ENCODE results near the gene ELFN2. TPM values are rescaled to one million over a fixed set of nuclear protein-coding genes. Genes with fewer than 3 reads are reported as not detected.

The ELFN2 gene
- total RNA-seq, 1 experiment from 2014 or later, result 4.0 TPM

- no peak overlapping the region for H3K4me3 ChIP-seq (ENCODE audit: low read depth, low read length)
- intact Hi-C loops (cut with micrococcal nuclease; ENCODE audit: unreplicated experiment), result no loop called here
- ChIA-PET POLR2A (no interaction called here), CTCF (interaction anchor here (1.0 kb wide), 1 partner anchor 20 kb away, joined by 3 read pairs; no protein-coding TSS in a partner anchor)
- no TSS peak for BruUV-seq (replicated peaks)
- Mint-ChIP-seq H3K4me3 (ENCODE audit: unreplicated experiment) (no peak overlapping the region), H3K36me3 (ENCODE audit: insufficient read depth, unreplicated experiment) (peaks cover 4% of the 10 kb centered on the region), H3K4me1 (ENCODE audit: low read depth, unreplicated experiment) (no peaks in the 10 kb centered on the region), H3K27ac (ENCODE audit: unreplicated experiment) (no peak overlapping the region), H3K9me3 (ENCODE audit: unreplicated experiment) (no peaks in the 10 kb centered on the region), H3K27me3 (ENCODE audit: insufficient read depth, unreplicated experiment) (no peaks in the 10 kb centered on the region)
- H3K36me3 ChIP-seq (ENCODE audit: control insufficient read depth, insufficient read depth, low read length), result no peaks in the 10 kb centered on the region
- no peaks in the 10 kb centered on the region for H3K9me3 ChIP-seq
- no peak for DNase-seq
- no peak for TF ChIP-seq CTCF (IDR thresholded peaks at IDR 0.05; ENCODE audit: insufficient read depth in 1 of 2, low read depth in 1 of 2, low read length in 1 of 2, severe bottlenecking in 1 of 2, unreplicated experiment in 1 of 2)
- no peaks in the 10 kb centered on the region for H3K27me3 ChIP-seq (replicated peaks; ENCODE audit: control insufficient read depth, insufficient read depth, low read length)
- no peaks in the 10 kb centered on the region for H3K4me1 ChIP-seq
Observed at GRCh38 chr22:37474447-37475090, 47.3 kb upstream of the ELFN2 start.

GRCh38 chr22:37473437-37473946 is 46.2 kb upstream of the ELFN2 start:
- BruUV-seq (replicated peaks), result no TSS peak
- CTCF ChIA-PET, result interaction anchor here (1.1 to 1.8 kb wide), 3 partner anchors 12 to 16 kb away, joined by 5 to 15 read pairs (median 7); partner anchors contain the start of gene MFNG

More at GRCh38 chr22:37473437-37473946, 46.2 kb upstream of the ELFN2 start:
- no peaks in the 10 kb centered on the region for H3K9me3 ChIP-seq
- H3K27me3 Mint-ChIP-seq (ENCODE audit: insufficient read depth, unreplicated experiment), result no peaks in the 10 kb centered on the region
- H3K27me3 ChIP-seq (replicated peaks; ENCODE audit: control insufficient read depth, insufficient read depth, low read length), result no peaks in the 10 kb centered on the region
- H3K36me3 Mint-ChIP-seq (ENCODE audit: insufficient read depth, unreplicated experiment), result peaks cover 4% of the 10 kb centered on the region
- no peaks in the 10 kb centered on the region for H3K36me3 ChIP-seq (ENCODE audit: control insufficient read depth, insufficient read depth, low read length)
- POLR2A ChIA-PET, result no interaction called here
- no peak overlapping the region for H3K4me3 Mint-ChIP-seq (ENCODE audit: unreplicated experiment)
- no peak overlapping the region for H3K4me3 ChIP-seq (ENCODE audit: low read depth, low read length)
- no peaks in the 10 kb centered on the region for H3K9me3 Mint-ChIP-seq (ENCODE audit: unreplicated experiment)
- intact Hi-C loops (cut with micrococcal nuclease; ENCODE audit: unreplicated experiment), result no loop called here
- H3K4me1 ChIP-seq, result no peaks in the 10 kb centered on the region
- no peak for DNase-seq
- H3K4me1 Mint-ChIP-seq (ENCODE audit: low read depth, unreplicated experiment), result no peaks in the 10 kb centered on the region
- TF ChIP-seq CTCF (IDR thresholded peaks at IDR 0.05; ENCODE audit: insufficient read depth in 1 of 2, low read depth in 1 of 2, low read length in 1 of 2, severe bottlenecking in 1 of 2, unreplicated experiment in 1 of 2), result no peak
- no peak overlapping the region for H3K27ac Mint-ChIP-seq (ENCODE audit: unreplicated experiment)

Measured in Caco-2 (cell line).